GM18505 (cell line): ENCODE measurements around the gene OR6K3.

Experiments used
- ATAC-seq: cut with Tn5 transposase; IDR thresholded peaks from one replicate; pipeline ENCODE4 v1.9.1; 2021; ENCODE audit not compliant: unreplicated experiment
- POLR2A ChIP-seq: IDR thresholded peaks from 4 replicates; pipeline ENCODE4 v1.6.1; 2011; ENCODE audit warnings: borderline replicate concordance; ENCODE audit not compliant: insufficient read depth, insufficient read length; ENCODE audit errors: extremely low read depth

The OR6K3 gene

DNA sequence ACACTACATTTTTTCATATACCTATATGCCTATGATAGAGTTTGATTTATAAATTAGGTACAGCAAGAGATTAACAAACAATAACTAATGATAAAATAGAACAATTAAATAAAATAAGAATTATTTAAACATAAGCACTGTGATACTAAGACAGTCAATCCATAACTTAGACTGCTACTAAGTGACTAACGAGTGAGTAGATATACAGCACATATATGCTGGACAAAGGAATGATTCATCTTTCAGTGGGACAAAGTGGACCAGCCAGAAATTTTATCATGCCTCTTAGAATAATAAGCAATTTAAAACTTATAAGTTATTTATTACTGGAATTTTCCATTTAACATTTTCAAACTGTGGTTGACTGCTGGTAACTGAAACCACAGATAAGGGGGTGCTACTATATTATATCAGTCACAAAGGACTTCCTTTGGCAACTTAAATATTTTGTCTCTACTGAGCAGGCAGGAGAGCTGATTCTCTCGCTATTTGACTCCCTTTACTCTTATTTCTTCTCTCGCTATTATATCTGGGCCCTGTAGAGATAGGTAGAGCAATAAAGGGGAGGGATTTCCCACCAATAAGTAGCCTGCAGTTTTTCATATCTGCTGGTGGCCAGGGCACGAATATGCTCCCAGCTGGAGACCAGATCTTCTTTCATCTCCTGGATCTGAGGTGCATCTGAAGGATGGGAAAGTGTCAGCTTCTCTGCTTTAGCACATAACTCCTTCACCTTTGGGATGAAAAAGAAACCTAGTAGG is 44.8 kb downstream of the OR6K3 start:
- TF ChIP-seq POLR2A: no peak
- ATAC-seq: no peak

DNA sequence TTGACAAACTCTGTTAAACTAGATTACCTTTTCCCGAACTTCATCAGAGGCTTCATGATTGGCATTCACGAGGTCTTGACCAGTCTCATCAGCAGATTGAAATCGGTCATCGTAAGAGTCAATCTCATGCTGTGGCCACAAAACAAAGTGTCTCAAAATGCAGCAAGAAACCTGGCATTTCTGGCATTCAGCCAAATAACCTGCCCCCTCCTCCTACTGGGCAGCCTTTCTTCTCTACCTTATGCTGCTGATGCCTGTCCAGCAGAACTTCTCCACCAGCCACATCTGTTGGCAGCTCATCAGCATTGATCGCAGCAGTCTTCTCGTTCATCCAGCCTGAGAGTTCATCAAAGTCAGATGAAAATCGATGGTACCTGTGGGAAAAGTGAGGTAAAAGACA is 46.2 kb downstream of the OR6K3 start:
- TF ChIP-seq POLR2A: no peak
- no peak for ATAC-seq
